GM12891 (cell line): ENCODE measurements around the gene MKI67.
A peak's percentile ranks its signal among the peaks of the same experiment; 100 is the strongest.

ENCODE experiments used
- DNase-seq: peaks from one replicate; pipeline ENCODE4 v3.0.0; 2011; ENCODE audit warnings: low spot score; ENCODE audit not compliant: insufficient read length
- FAIRE-seq: peaks from 2 replicates; lab custom pipeline; 2011; peaks lifted over from hg19 to GRCh38; lab: Jason Lieb, UNC
- PAX5 ChIP-seq: IDR thresholded peaks from 2 replicates; pipeline ENCODE4 v1.6.1; 2011; ENCODE audit warnings: low read length, moderate library complexity, mild to moderate bottlenecking; ENCODE audit not compliant: insufficient read depth, severe bottlenecking
- POLR2A ChIP-seq: IDR thresholded peaks from 2 replicates; pipeline ENCODE4 v1.6.1; 2011; ENCODE audit warnings: low read depth, low read length, control low read depth
- POLR2AphosphoS5 ChIP-seq: IDR thresholded peaks from 2 replicates; pipeline ENCODE4 v1.6.1; 2011; ENCODE audit warnings: low read depth, low read length, control low read depth
- POU2F2 ChIP-seq: IDR thresholded peaks from 2 replicates; pipeline ENCODE4 v1.6.1; 2011; ENCODE audit warnings: low read depth, mild to moderate bottlenecking, control low read depth, low read length, moderate library complexity
- SPI1 ChIP-seq: IDR thresholded peaks from 2 replicates; pipeline ENCODE4 v1.6.1; 2011; ENCODE audit warnings: low read depth, low read length, control low read depth
- TAF1 ChIP-seq: IDR thresholded peaks from 2 replicates; pipeline ENCODE4 v1.6.1; 2011; ENCODE audit warnings: low read depth, low read length, control low read depth

The MKI67 gene

GRCh38 chr10:128051548-128051947, 74.7 kb downstream of the MKI67 start:
- DNase-seq (no peak), FAIRE-seq (no peak)
- no peak for TF ChIP-seq POU2F2
- no peak for TF ChIP-seq PAX5
- TF ChIP-seq POLR2A: no peak
- no peak for TF ChIP-seq SPI1
- no peak for TF ChIP-seq POLR2AphosphoS5
- no peak for TF ChIP-seq TAF1

GRCh38 chr10:128050936-128051335, 75.3 kb downstream of the MKI67 start:
- FAIRE-seq: no peak

GRCh38 chr10:128050121-128050516, 76.1 kb downstream of the MKI67 start:
- no peak for TF ChIP-seq TAF1
- TF ChIP-seq POU2F2: no peak
- no peak for TF ChIP-seq SPI1
- no peak for TF ChIP-seq PAX5
- TF ChIP-seq POLR2A: no peak
- TF ChIP-seq POLR2AphosphoS5: no peak
- no peak for DNase-seq
- peak; percentile 60 for FAIRE-seq

More at GRCh38 chr10:128050936-128051335, 75.3 kb downstream of the MKI67 start:
- peak; percentile 9; the same call in 1 of the 2 replicates for TF ChIP-seq SPI1
- TF ChIP-seq POLR2A: no peak
- DNase-seq: no peak

DNA sequence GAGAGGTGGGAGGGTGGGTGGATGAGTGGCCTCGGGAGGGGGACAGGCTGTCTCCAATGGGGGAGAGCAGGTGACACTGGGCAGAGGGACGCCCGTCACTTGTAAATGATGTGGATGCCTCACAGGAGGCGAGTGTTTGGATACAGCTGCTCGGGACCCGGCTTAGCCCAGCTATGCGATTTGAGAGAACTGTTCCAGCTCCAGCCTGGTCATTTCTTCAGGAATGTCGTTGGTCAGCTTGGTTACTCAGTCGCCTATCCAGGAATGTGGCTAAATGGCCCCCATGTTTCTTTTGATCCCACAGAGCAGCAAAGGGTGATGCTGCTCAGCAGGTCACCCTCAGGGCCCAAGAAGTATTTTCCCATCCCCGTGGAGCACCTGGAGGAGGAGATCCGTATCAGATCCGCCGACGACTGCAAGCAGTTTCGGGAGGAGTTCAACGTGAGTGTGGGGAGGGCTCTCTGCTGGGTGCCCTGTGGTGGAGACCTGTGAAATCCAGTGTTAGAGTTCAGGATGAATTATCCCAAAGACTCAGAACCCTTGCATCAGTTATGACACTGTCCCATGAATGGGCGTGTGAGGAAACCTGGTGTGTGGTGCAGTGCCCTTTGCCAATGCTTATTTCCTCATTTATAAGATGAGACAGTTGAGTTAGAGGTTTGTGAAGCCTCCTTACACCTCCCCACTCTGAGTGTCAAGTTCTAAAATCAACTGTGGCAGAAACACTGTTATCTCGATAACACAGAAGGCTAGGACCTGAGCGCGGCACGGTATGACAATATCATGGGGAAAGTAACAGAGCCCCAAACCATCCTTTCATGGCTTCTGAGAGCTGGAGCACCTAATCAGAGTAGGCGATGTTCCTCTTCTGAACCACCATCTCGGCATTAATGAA, 76.8 kb downstream of the MKI67 start:
- TF ChIP-seq PAX5 (no peak), POLR2A (no peak), TAF1 (no peak)
- no peak for DNase-seq
- peak; percentile 61 for FAIRE-seq

- DNase-seq (no peak), FAIRE-seq (no peak)
- TF ChIP-seq SPI1 (no peak), TAF1 (no peak), PAX5 (no peak), POLR2A (no peak), POLR2AphosphoS5 (no peak), POU2F2 (no peak)
Observed at GRCh38 chr10:128048819-128049210, 77.4 kb downstream of the MKI67 start.

- TF ChIP-seq POLR2A (no peak), POLR2AphosphoS5 (no peak), POU2F2 (no peak), PAX5 (no peak), SPI1 (no peak), TAF1 (no peak)
- FAIRE-seq (peak; percentile 87), DNase-seq (no peak)
Observed at GRCh38 chr10:128047991-128048818, 78.0 kb downstream of the MKI67 start.

DNA sequence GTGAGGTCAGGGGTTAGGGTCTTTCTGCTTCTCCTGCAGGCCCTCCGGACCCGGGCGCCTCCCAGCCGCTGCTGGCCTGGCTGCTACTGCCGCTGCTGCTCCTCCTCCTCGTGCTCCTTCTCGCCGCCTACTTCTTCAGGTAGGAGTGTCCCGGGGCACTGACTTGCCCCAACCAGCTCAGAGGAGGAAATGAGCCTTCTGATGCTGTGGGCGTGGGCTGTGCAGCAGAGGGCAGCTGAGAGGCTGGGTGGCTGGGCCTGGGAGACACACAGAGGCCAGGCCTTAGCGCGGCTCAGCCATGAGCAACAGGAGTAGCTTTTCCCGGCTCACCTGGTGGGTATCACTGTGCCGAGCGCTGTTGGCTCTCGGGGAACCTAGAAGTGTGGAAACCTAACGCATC, 78.9 kb downstream of the MKI67 start:
- DNase-seq (peak; percentile 84), FAIRE-seq (peak; percentile 95)
- TF ChIP-seq POLR2A (peak; percentile 52; the same call in 1 of the 2 replicates), PAX5 (no peak), POU2F2 (no peak), POLR2AphosphoS5 (0 out of 2 replicates have a peak, but pooled peaks have one; percentile 40), TAF1 (no peak), SPI1 (peak; percentile 59)

GRCh38 chr10:128046953-128047290, 79.3 kb downstream of the MKI67 start:
- DNase-seq: no peak
- no peak for TF ChIP-seq POLR2A
- FAIRE-seq: no peak
